Measurements from ENCODE around the gene CORIN. TPM values are rescaled to one million over a fixed set of nuclear protein-coding genes. Genes with fewer than 3 reads are reported as not detected.

The CORIN gene
- total RNA-seq, 1 donor from 2014 or later: 0.05 TPM

DNA sequence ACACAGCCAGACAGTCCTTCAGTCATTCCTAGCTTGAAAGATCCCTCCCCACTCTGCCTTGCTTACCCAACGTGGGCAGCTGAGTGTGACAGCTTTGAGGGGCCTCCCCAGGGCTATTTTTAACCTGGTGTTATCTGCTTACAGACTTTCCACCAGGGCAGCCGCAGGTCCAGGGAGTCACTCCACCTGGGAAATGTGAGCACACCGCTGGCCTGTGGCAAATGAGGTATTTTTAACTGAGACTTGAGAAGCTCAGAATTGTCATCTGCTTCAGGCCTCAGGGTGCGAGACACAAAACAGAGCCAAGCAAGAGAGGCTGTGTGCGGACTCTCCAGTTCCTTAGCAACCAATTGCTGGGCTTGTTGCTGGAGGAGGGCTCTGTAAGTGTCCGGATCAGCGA, 13.0 kb downstream of the CORIN start:
- H3K36me3 Mint-ChIP-seq (ENCODE audit: low read depth): no peaks in the 10 kb centered on the region

DNA sequence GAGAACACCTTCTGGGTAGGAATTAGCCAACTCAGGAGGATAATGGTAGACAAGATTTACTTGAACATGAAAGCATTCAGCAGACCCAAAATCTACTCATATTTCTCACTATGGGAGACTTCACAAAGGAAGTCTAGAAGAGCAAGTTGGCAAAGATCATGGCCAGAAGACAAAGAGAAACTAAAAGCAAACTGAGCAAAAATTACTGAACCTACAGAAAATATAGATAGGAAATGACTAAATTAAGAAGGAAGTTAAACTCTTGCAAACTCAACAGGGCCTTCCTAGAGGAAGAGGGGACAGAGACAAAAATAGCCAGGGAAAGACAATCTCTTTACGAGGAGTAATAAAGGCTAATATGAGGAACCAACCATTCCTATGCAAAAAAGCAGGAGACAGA, 18.7 kb downstream of the CORIN start:
- H3K4me3 Mint-ChIP-seq: no peak overlapping the region
- peaks cover 2% of the 10 kb centered on the region for H3K27me3 Mint-ChIP-seq (ENCODE audit: low read depth)
- H3K36me3 Mint-ChIP-seq (ENCODE audit: low read depth): no peaks in the 10 kb centered on the region
- H3K4me1 Mint-ChIP-seq: peaks cover 4% of the 10 kb centered on the region
- H3K27ac Mint-ChIP-seq (ENCODE audit: unreplicated experiment): no peak overlapping the region
- TF ChIP-seq CTCF (conservative IDR thresholded peaks at IDR 0.05): no peak
- peaks cover 4% of the 10 kb centered on the region for H3K9me3 Mint-ChIP-seq
- no peak for DNase-seq (ENCODE audit: low read depth, low spot score)

More for the DNA sequence above, 13.0 kb downstream of the CORIN start:
- no peak overlapping the region for H3K27ac Mint-ChIP-seq (ENCODE audit: unreplicated experiment)
- no peaks in the 10 kb centered on the region for H3K9me3 Mint-ChIP-seq
- H3K4me3 Mint-ChIP-seq: no peak overlapping the region
- peaks cover 6% of the 10 kb centered on the region for H3K4me1 Mint-ChIP-seq
- H3K27me3 Mint-ChIP-seq (ENCODE audit: low read depth): no peaks in the 10 kb centered on the region
- no peak for DNase-seq (ENCODE audit: low read depth, low spot score)
- TF ChIP-seq CTCF (conservative IDR thresholded peaks at IDR 0.05): no peak

DNA sequence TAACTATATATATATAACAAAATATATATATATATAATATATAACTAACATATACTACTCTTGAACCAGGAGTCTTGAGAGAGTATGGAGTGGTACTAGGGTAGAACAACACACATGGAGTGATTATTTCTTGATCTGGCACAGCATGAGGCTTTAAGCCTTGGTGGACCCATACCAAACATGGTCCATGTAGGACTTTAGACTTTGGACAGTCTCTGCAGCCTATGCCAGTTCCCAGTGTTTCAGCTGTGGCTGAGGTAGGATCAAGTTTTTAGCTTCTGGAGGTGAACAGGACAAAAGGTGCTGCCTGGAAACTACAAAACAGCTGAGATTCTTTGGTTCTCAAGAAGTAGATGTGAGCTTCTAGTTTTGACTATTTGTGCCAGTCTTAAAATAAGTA, 20.6 kb downstream of the CORIN start:
- Mint-ChIP-seq H3K27me3 (ENCODE audit: low read depth) (peaks cover 2% of the 10 kb centered on the region), H3K4me1 (peaks cover 4% of the 10 kb centered on the region), H3K4me3 (no peak overlapping the region), H3K9me3 (peaks cover 4% of the 10 kb centered on the region), H3K27ac (ENCODE audit: unreplicated experiment) (no peak overlapping the region), H3K36me3 (ENCODE audit: low read depth) (no peaks in the 10 kb centered on the region)
- no peak for DNase-seq (ENCODE audit: low read depth, low spot score)
- no peak for TF ChIP-seq CTCF (conservative IDR thresholded peaks at IDR 0.05)

GRCh38 chr4:47816748-47817147, 21.1 kb downstream of the CORIN start:
- Mint-ChIP-seq H3K36me3 (ENCODE audit: low read depth) (no peaks in the 10 kb centered on the region), H3K4me1 (peaks cover 4% of the 10 kb centered on the region), H3K9me3 (peaks cover 4% of the 10 kb centered on the region), H3K4me3 (no peak overlapping the region), H3K27me3 (ENCODE audit: low read depth) (peaks cover 2% of the 10 kb centered on the region), H3K27ac (ENCODE audit: unreplicated experiment) (no peak overlapping the region)
- no peak for TF ChIP-seq CTCF (conservative IDR thresholded peaks at IDR 0.05)
- no peak for DNase-seq (ENCODE audit: low read depth, low spot score)

GRCh38 chr4:47814618-47815295, 23.1 kb downstream of the CORIN start:
- peaks cover 4% of the 10 kb centered on the region for H3K9me3 Mint-ChIP-seq
- peaks cover 5% of the 10 kb centered on the region for H3K27me3 Mint-ChIP-seq (ENCODE audit: low read depth)
- H3K4me3 Mint-ChIP-seq: no peak overlapping the region
- no peak for DNase-seq (ENCODE audit: low read depth, low spot score)
- H3K4me1 Mint-ChIP-seq: no peaks in the 10 kb centered on the region
- H3K27ac Mint-ChIP-seq (ENCODE audit: unreplicated experiment): no peak overlapping the region
- no peak for TF ChIP-seq CTCF (conservative IDR thresholded peaks at IDR 0.05)
- H3K36me3 Mint-ChIP-seq (ENCODE audit: low read depth): no peaks in the 10 kb centered on the region

Data from neural crest cell (in vitro differentiated cells).